ENCODE results near the gene CCDC188.

CCDC188 gene

GRCh38 chr22:20166703-20167102 lies 15.8 kb upstream of the CCDC188 start:
- H3K27me3 ChIP-seq (ENCODE audit: low read depth, low read length) = peaks cover 8% of the 10 kb centered on the region; the same call in 1 of the 2 replicates
- no peak overlapping the region for H3K4me2 ChIP-seq (ENCODE audit: low read length)
- H3K27ac ChIP-seq (ENCODE audit: low read length) = no peak overlapping the region
- no peak overlapping the region for H2AFZ ChIP-seq (ENCODE audit: low read depth, low read length)
- no peaks in the 10 kb centered on the region for H3K79me2 ChIP-seq (ENCODE audit: low read length)
- no peaks in the 10 kb centered on the region for H3K36me3 ChIP-seq (replicated peaks; ENCODE audit: low read depth, low read length)
- no peak overlapping the region for H3K4me3 ChIP-seq (ENCODE audit: low read length)
- H4K20me1 ChIP-seq (ENCODE audit: insufficient read depth, low read length) = no peaks in the 10 kb centered on the region
- H3K4me1 ChIP-seq (ENCODE audit: low read length) = no peaks in the 10 kb centered on the region
- no peak overlapping the region for H3K9ac ChIP-seq (ENCODE audit: low read length)
- TF ChIP-seq CTCF (IDR thresholded peaks at IDR 0.05; ENCODE audit: low read depth, low read length) = no peak
- no peak for TF ChIP-seq EZH2phosphoT487 (IDR thresholded peaks at IDR 0.05; ENCODE audit: low read depth)
- H3K9me3 ChIP-seq (ENCODE audit: insufficient read depth, low read length) = no peaks in the 10 kb centered on the region

- TF ChIP-seq EZH2phosphoT487 (IDR thresholded peaks at IDR 0.05; ENCODE audit: low read depth) (no peak), CTCF (IDR thresholded peaks at IDR 0.05; ENCODE audit: low read depth, low read length) (no peak)
- Histone ChIP-seq H3K27me3 (ENCODE audit: low read depth, low read length) (peaks cover 8% of the 10 kb centered on the region; the same call in 1 of the 2 replicates), H4K20me1 (ENCODE audit: insufficient read depth, low read length) (no peaks in the 10 kb centered on the region), H2AFZ (ENCODE audit: low read depth, low read length) (no peak overlapping the region), H3K9me3 (ENCODE audit: insufficient read depth, low read length) (no peaks in the 10 kb centered on the region), H3K9ac (ENCODE audit: low read length) (no peak overlapping the region), H3K79me2 (ENCODE audit: low read length) (no peaks in the 10 kb centered on the region), H3K27ac (ENCODE audit: low read length) (no peak overlapping the region), H3K4me3 (ENCODE audit: low read length) (no peak overlapping the region), H3K4me2 (ENCODE audit: low read length) (no peak overlapping the region), H3K36me3 (replicated peaks; ENCODE audit: low read depth, low read length) (no peaks in the 10 kb centered on the region), H3K4me1 (ENCODE audit: low read length) (no peaks in the 10 kb centered on the region)
These were observed 15.1 kb upstream of the CCDC188 start for GRCh38 chr22:20165913-20166312.

- Histone ChIP-seq H3K27ac (ENCODE audit: low read length) (no peak overlapping the region), H3K79me2 (ENCODE audit: low read length) (no peaks in the 10 kb centered on the region), H3K4me3 (ENCODE audit: low read length) (no peak overlapping the region), H3K9ac (ENCODE audit: low read length) (no peak overlapping the region), H3K4me1 (ENCODE audit: low read length) (no peaks in the 10 kb centered on the region), H4K20me1 (ENCODE audit: insufficient read depth, low read length) (no peaks in the 10 kb centered on the region), H3K4me2 (ENCODE audit: low read length) (no peak overlapping the region), H2AFZ (ENCODE audit: low read depth, low read length) (no peak overlapping the region), H3K9me3 (ENCODE audit: insufficient read depth, low read length) (no peaks in the 10 kb centered on the region), H3K27me3 (ENCODE audit: low read depth, low read length) (peaks cover 4% of the 10 kb centered on the region), H3K36me3 (replicated peaks; ENCODE audit: low read depth, low read length) (no peaks in the 10 kb centered on the region)
- no peak for TF ChIP-seq EZH2phosphoT487 (IDR thresholded peaks at IDR 0.05; ENCODE audit: low read depth)
- no peak for TF ChIP-seq CTCF (IDR thresholded peaks at IDR 0.05; ENCODE audit: low read depth, low read length)
These were observed 14.6 kb upstream of the CCDC188 start for GRCh38 chr22:20165421-20165820.

GRCh38 chr22:20164863-20165262 lies 14.0 kb upstream of the CCDC188 start:
- Histone ChIP-seq H3K27ac (ENCODE audit: low read length) (no peak overlapping the region), H3K4me3 (ENCODE audit: low read length) (no peak overlapping the region), H3K9ac (ENCODE audit: low read length) (no peak overlapping the region), H3K79me2 (ENCODE audit: low read length) (no peaks in the 10 kb centered on the region), H4K20me1 (ENCODE audit: insufficient read depth, low read length) (no peaks in the 10 kb centered on the region), H3K4me2 (ENCODE audit: low read length) (no peak overlapping the region), H3K9me3 (ENCODE audit: insufficient read depth, low read length) (no peaks in the 10 kb centered on the region), H3K4me1 (ENCODE audit: low read length) (no peaks in the 10 kb centered on the region), H2AFZ (ENCODE audit: low read depth, low read length) (no peak overlapping the region), H3K27me3 (ENCODE audit: low read depth, low read length) (peaks cover 4% of the 10 kb centered on the region; the same call in 1 of the 2 replicates), H3K36me3 (replicated peaks; ENCODE audit: low read depth, low read length) (no peaks in the 10 kb centered on the region)
- TF ChIP-seq EZH2phosphoT487 (IDR thresholded peaks at IDR 0.05; ENCODE audit: low read depth) (no peak), CTCF (IDR thresholded peaks at IDR 0.05; ENCODE audit: low read depth, low read length) (no peak)
